Keratinocyte (primary cell): ENCODE measurements around the gene CALCR. TPM values are rescaled to one million over a fixed set of nuclear protein-coding genes. Genes with fewer than 3 reads are reported as not detected.

Source experiments
- DNase-seq: peaks from one replicate; pipeline ENCODE4 v3.0.0-alpha.2; 2011; ENCODE audit warnings: low read depth, missing footprints, low spot score
- FAIRE-seq: peaks from 2 replicates; lab custom pipeline; 2011; peaks lifted over from hg19 to GRCh38; lab: Jason Lieb, UNC
- H2AFZ ChIP-seq: 2 replicates; pipeline ENCODE4 v1.6.0; 2012; ENCODE audit warnings: low read length, control low read depth, inconsistent platforms; ENCODE audit not compliant: control insufficient read depth
- H3K27ac ChIP-seq: 2 replicates; pipeline ENCODE4 v1.5.1; 2011; ENCODE audit warnings: low read length; ENCODE audit not compliant: control insufficient read depth, insufficient read depth
- H3K27me3 ChIP-seq: 3 replicates; pipeline ENCODE4 v1.6.0; 2011; ENCODE audit warnings: low read length; ENCODE audit not compliant: control insufficient read depth, insufficient read depth; ENCODE audit errors: extremely low read depth
- H3K36me3 ChIP-seq, 2 experiments: 2 replicates in 1 of 2; 3 replicates in 1 of 2; pipeline ENCODE4 v1.5.1; 2011; ENCODE audit warnings: low read length in 2 of 2, mild to moderate bottlenecking in 1 of 2; ENCODE audit not compliant: control insufficient read depth in 2 of 2, insufficient read depth in 2 of 2; ENCODE audit errors: extremely low read depth in 1 of 2
- H3K4me1 ChIP-seq: 3 replicates; pipeline ENCODE4 v1.5.1; 2011; ENCODE audit warnings: low read length; ENCODE audit not compliant: control insufficient read depth, insufficient read depth; ENCODE audit errors: extremely low read depth
- H3K4me2 ChIP-seq: 3 replicates; pipeline ENCODE4 v1.6.0; 2011; ENCODE audit warnings: low read depth, low read length; ENCODE audit not compliant: control insufficient read depth, insufficient read depth; ENCODE audit errors: extremely low read depth
- H3K4me3 ChIP-seq, 3 experiments: fragments of 200-600 bp in 1 of 3; sonication (generic) in 1 of 3; 2 replicates in 2 of 3; 3 replicates in 1 of 3; pipeline ENCODE4 v1.5.1; 2011 to 2016; ENCODE audit warnings: low read length in 3 of 3, mild to moderate bottlenecking in 3 of 3, control low read depth in 2 of 3, inconsistent platforms in 1 of 3, low read depth in 1 of 3, mixed read lengths in 1 of 3, mixed run types in 1 of 3, moderate library complexity in 1 of 3; ENCODE audit not compliant: control insufficient read depth in 2 of 3, insufficient read depth in 2 of 3; ENCODE audit errors: extremely low read depth in 1 of 3
- H3K79me2 ChIP-seq: 2 replicates; pipeline ENCODE4 v1.6.0; 2012; ENCODE audit warnings: low read length; ENCODE audit not compliant: control insufficient read depth, insufficient read depth
- H3K9ac ChIP-seq: 3 replicates; pipeline ENCODE4 v1.6.0; 2011; ENCODE audit warnings: low read length; ENCODE audit not compliant: control insufficient read depth, insufficient read depth; ENCODE audit errors: extremely low read depth
- H3K9me1 ChIP-seq: 3 replicates; pipeline ENCODE4 v1.6.0; 2011; ENCODE audit warnings: low read length; ENCODE audit not compliant: control insufficient read depth, insufficient read depth; ENCODE audit errors: extremely low read depth
- H3K9me3 ChIP-seq: 2 replicates; pipeline ENCODE4 v1.5.1; 2012; ENCODE audit warnings: low read depth, low read length; ENCODE audit not compliant: control insufficient read depth
- H4K20me1 ChIP-seq: 3 replicates; pipeline ENCODE4 v1.6.0; 2011; ENCODE audit warnings: low read length; ENCODE audit not compliant: control insufficient read depth, insufficient read depth; ENCODE audit errors: extremely low read depth
- CTCF ChIP-seq, 3 experiments: IDR thresholded peaks in 1 of 3; conservative IDR thresholded peaks in 1 of 3; optimal IDR thresholded peaks in 1 of 3; 2 replicates in 2 of 3; 3 replicates in 1 of 3; pipeline versions ENCODE3 to v1.5.1; 2011; ENCODE audit warnings: low read length in 3 of 3, mild to moderate bottlenecking in 3 of 3, moderate library complexity in 2 of 3, control low read depth in 1 of 3, inconsistent platforms in 1 of 3; ENCODE audit not compliant: insufficient read depth in 2 of 3; ENCODE audit errors: extremely low read depth in 1 of 3
- EZH2 ChIP-seq: IDR thresholded peaks from one replicate; pipeline ENCODE4 v1.6.1; 2012; ENCODE audit warnings: inconsistent platforms, mild to moderate bottlenecking, low read length, moderate library complexity
- dilution Hi-C: fragments of 300-500 bp; cut with MboI; formaldehyde crosslinking; loops from one replicate; pipeline ENCODE4 v1.7.0; 2020; ENCODE audit warnings: low sequenced_read_pairs; ENCODE audit not compliant: extremely low pct_ligation_motif_present
- polyA plus RNA-seq, 5 experiments: library from polyadenylated mRNA; depleted of rRNA in 3 of 5; stranded (reverse) in 3 of 5; stranded (forward) in 1 of 5; unstranded in 1 of 5; fragments of >200 nt; gene quantifications; 1 replicate in 1 of 5; 2 replicates in 3 of 5; 3 replicates in 1 of 5; pipeline versions ENCODE4 v1.2.1 to v1.2.3, GENCODE V29; 2011 to 2012; ENCODE audit warnings: missing spikeins in 2 of 5, low read depth in 1 of 5, low replicate concordance in 1 of 5

The CALCR gene
- polyA plus RNA-seq, 1 donor (not counting 4 experiments of a cell fraction or from before 2014, with no cell fraction given) = not detected

- H3K4me3 ChIP-seq = no peak overlapping the region
- no peak for TF ChIP-seq CTCF (optimal IDR thresholded peaks at IDR 0.05 in 1 of 3, IDR thresholded peaks at IDR 0.05 in 1 of 3, conservative IDR thresholded peaks at IDR 0.05 in 1 of 3; ENCODE audit: extremely low read depth in 1 of 3, insufficient read depth in 2 of 3, low read length in 3 of 3)
- TF ChIP-seq EZH2 = no peak
- H3K9ac ChIP-seq = no peak overlapping the region
- no peaks in the 10 kb centered on the region for H3K9me1 ChIP-seq
- no peaks in the 10 kb centered on the region for H4K20me1 ChIP-seq
- FAIRE-seq = no peak
- no peak overlapping the region for H3K4me2 ChIP-seq
- no peak for DNase-seq
- H3K27me3 ChIP-seq = no peaks in the 10 kb centered on the region
- no peaks in the 10 kb centered on the region for H3K36me3 ChIP-seq
- no peak overlapping the region for H2AFZ ChIP-seq
- no peaks in the 10 kb centered on the region for H3K79me2 ChIP-seq
- no peak overlapping the region for H3K27ac ChIP-seq
- H3K9me3 ChIP-seq = no peaks in the 10 kb centered on the region
- dilution Hi-C loops = no loop called here
- H3K4me1 ChIP-seq = no peaks in the 10 kb centered on the region
Measured at GRCh38 chr7:93620057-93620456, 45.5 kb upstream of the CALCR start.

GRCh38 chr7:93601363-93601762, 26.8 kb upstream of the CALCR start:
- Histone ChIP-seq H2AFZ (no peak overlapping the region), H3K27me3 (no peaks in the 10 kb centered on the region), H3K4me2 (no peak overlapping the region), H3K9me1 (no peaks in the 10 kb centered on the region), H3K36me3 (no peaks in the 10 kb centered on the region), H3K4me3 (no peak overlapping the region), H3K9me3 (no peaks in the 10 kb centered on the region), H3K4me1 (no peaks in the 10 kb centered on the region), H4K20me1 (no peaks in the 10 kb centered on the region), H3K27ac (no peak overlapping the region), H3K79me2 (no peaks in the 10 kb centered on the region), H3K9ac (no peak overlapping the region)
- dilution Hi-C loops = no loop called here
- no peak for DNase-seq
- no peak for TF ChIP-seq EZH2
- TF ChIP-seq CTCF (optimal IDR thresholded peaks at IDR 0.05 in 1 of 3, IDR thresholded peaks at IDR 0.05 in 1 of 3, conservative IDR thresholded peaks at IDR 0.05 in 1 of 3; ENCODE audit: extremely low read depth in 1 of 3, insufficient read depth in 2 of 3, low read length in 3 of 3) = peak in 1 of 3 experiments; percentile 2
- FAIRE-seq = no peak
